ENCODE data around the gene JPH3. TPM values are rescaled to one million over a fixed set of nuclear protein-coding genes. Genes with fewer than 3 reads are reported as not detected.

JPH3 gene
- total and polyA plus RNA-seq, 4 experiments from 2014 or later: 0.09 TPM; not detected in 3

- ChIA-PET POLR2A (ENCODE audit: partially characterized antibody) (no interaction called here), CTCF (ENCODE audit: partially characterized antibody) (no interaction called here)
- intact Hi-C loops (cut with micrococcal nuclease): no loop called here
- Histone ChIP-seq H3K27ac (ENCODE audit: low read depth, low read length) (no peak overlapping the region), H3K27me3 (ENCODE audit: insufficient read depth, low read length) (no peaks in the 10 kb centered on the region), H3K36me3 (ENCODE audit: insufficient read depth, low read length) (peaks cover 32% of the 10 kb centered on the region), H3K4me1 (ENCODE audit: insufficient read depth, low read length) (no peaks in the 10 kb centered on the region), H3K4me3 (ENCODE audit: low read length in 2 of 2) (no peak overlapping the region), H3K9me3 (ENCODE audit: control insufficient read depth in 1 of 2, low read length in 2 of 2) (no peaks in the 10 kb centered on the region)
- Mint-ChIP-seq H3K36me3 (peaks cover 36 to 52% of the 10 kb centered on the region in 2 donors), H3K4me3 (no peak overlapping the region), H3K9me3 (no peaks in the 10 kb centered on the region), H3K27me3 (no peaks in the 10 kb centered on the region), H3K4me1 (peaks cover 0 to 16% (median 11%) of the 10 kb centered on the region in 4 donors), H3K27ac (no peak overlapping the region)
- DNase-seq: no peak
Measured at GRCh38 chr16:87742781-87743490, 140.6 kb downstream of the JPH3 start.

DNA sequence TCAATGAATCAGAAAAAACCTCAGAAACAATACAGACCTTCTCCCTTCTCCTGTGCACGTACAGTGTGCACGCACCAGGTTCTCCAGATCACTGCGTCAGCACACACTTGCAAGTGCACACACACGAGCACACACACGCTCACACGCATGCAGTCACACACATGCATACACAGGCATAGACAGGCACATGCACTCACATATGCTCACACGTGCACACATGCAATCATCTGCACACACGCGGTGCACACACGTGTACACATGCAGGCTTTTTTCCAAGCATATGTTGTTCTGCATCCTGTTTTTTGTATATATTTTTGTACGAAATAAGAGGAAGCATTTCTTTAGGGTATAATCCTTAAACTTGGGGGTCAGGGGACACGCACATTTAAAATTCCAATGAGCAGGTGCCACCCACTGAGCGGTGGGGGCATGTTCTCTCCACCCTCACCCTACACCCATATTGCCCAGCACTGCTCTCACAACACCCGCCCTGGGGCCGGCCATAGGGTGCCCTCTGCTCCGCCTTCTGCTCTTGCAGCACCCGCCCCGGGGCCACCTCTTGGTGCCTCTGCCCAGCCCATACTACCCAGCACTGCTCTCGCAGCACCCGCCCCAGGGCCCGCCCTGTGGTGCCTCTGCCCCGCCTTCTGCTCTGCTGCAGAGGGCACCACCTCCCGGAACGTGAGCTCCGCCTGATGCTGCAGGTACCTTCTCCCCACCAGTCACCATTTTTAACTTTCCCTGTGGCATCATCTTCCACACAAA, 142.6 kb downstream of the JPH3 start:
- Histone ChIP-seq H3K4me3 (ENCODE audit: low read length in 2 of 2) (no peak overlapping the region), H3K9me3 (ENCODE audit: control insufficient read depth in 1 of 2, low read length in 2 of 2) (no peaks in the 10 kb centered on the region), H3K27ac (ENCODE audit: low read depth, low read length) (no peak overlapping the region), H3K4me1 (ENCODE audit: insufficient read depth, low read length) (no peaks in the 10 kb centered on the region), H3K27me3 (ENCODE audit: insufficient read depth, low read length) (no peaks in the 10 kb centered on the region), H3K36me3 (ENCODE audit: insufficient read depth, low read length) (peaks cover 43% of the 10 kb centered on the region)
- DNase-seq: no peak
- ChIA-PET CTCF (ENCODE audit: partially characterized antibody) (no interaction called here), POLR2A (ENCODE audit: partially characterized antibody) (interaction anchor here (0.9 kb wide), 1 partner anchor 20 kb away, joined by 3 read pairs; no protein-coding TSS in a partner anchor)
- no peaks in the 10 kb centered on the region for H3K9me3 Mint-ChIP-seq
- peaks cover 0 to 16% (median 11%) of the 10 kb centered on the region in 4 donors for H3K4me1 Mint-ChIP-seq
- H3K4me3 Mint-ChIP-seq: no peak overlapping the region
- peaks cover 44 to 69% of the 10 kb centered on the region in 2 donors for H3K36me3 Mint-ChIP-seq
- intact Hi-C loops (cut with micrococcal nuclease): no loop called here
- no peaks in the 10 kb centered on the region for H3K27me3 Mint-ChIP-seq
- H3K27ac Mint-ChIP-seq: peak overlapping the region in 1 of 7 donors; percentile 60

DNA sequence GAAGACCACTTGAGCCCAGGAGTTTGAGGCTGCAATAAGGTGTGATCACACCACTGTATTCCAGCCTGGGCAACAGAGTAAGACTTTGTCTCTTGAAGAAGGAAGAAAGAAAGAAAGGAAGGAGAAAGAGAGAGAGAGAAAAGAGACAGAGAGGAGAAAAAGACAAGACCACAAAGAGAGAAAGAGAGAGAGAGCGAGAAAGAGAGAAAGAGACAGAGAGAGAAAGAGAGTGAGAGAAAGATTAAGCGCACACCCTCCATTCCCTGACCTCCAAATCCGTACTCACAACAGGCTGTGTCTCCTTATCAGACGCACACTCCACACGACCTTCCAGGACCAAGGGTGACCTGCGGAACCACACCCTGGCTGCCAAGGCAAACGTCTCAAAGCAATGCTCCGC, 143.9 kb downstream of the JPH3 start:
- CTCF ChIA-PET (ENCODE audit: partially characterized antibody): no interaction called here

More for the DNA sequence above, 143.9 kb downstream of the JPH3 start:
- Histone ChIP-seq H3K27me3 (ENCODE audit: insufficient read depth, low read length) (no peaks in the 10 kb centered on the region), H3K9me3 (ENCODE audit: control insufficient read depth in 1 of 2, low read length in 2 of 2) (no peaks in the 10 kb centered on the region), H3K27ac (ENCODE audit: low read depth, low read length) (no peak overlapping the region), H3K4me1 (ENCODE audit: insufficient read depth, low read length) (no peaks in the 10 kb centered on the region), H3K4me3 (ENCODE audit: low read length in 2 of 2) (no peak overlapping the region), H3K36me3 (ENCODE audit: insufficient read depth, low read length) (peaks cover 44% of the 10 kb centered on the region)
- intact Hi-C loops (cut with micrococcal nuclease): no loop called here
- Mint-ChIP-seq H3K4me3 (no peak overlapping the region), H3K27me3 (no peaks in the 10 kb centered on the region), H3K36me3 (peaks cover 46 to 73% of the 10 kb centered on the region in 2 donors), H3K9me3 (no peaks in the 10 kb centered on the region), H3K27ac (no peak overlapping the region), H3K4me1 (peaks cover 0 to 17% (median 7%) of the 10 kb centered on the region in 4 donors)
- POLR2A ChIA-PET (ENCODE audit: partially characterized antibody): no interaction called here
- no peak for DNase-seq

Other genes starting within 250 kb of the JPH3 start
- 10 to 100 TPM; 44.2 to 44.6 TPM for gene FBXO31, start 218.7 kb upstream of the JPH3 start, total RNA-seq
- 10 to 100 TPM; 22.9 to 24.8 TPM for gene FBXO31, start 218.7 kb upstream of the JPH3 start, polyA plus RNA-seq
- 10 to 100 TPM; 67.2 to 72.1 TPM for gene MAP1LC3B, start 210.2 kb upstream of the JPH3 start, total RNA-seq
- 100 to 1,000 TPM; 133 to 172 TPM for gene MAP1LC3B, start 210.2 kb upstream of the JPH3 start, polyA plus RNA-seq
- 10 to 100 TPM; 22.7 to 25.1 TPM for gene ZCCHC14, start 109.5 kb upstream of the JPH3 start, total RNA-seq
- 1 to 10 TPM in 1 of 2 donors, under 1 TPM in 1; 0.21 to 1.1 TPM for gene ZCCHC14, start 109.5 kb upstream of the JPH3 start, polyA plus RNA-seq
- gene KLHDC4, start 163.5 kb downstream of the JPH3 start, total RNA-seq: 10 to 100 TPM; 82.4 to 90.0 TPM
- gene KLHDC4, start 163.5 kb downstream of the JPH3 start, polyA plus RNA-seq: 10 to 100 TPM; 16.3 to 18.0 TPM